ENCODE results near the gene TMPRSS2.

- TF ChIP-seq BACH2 (CRISPR knock-in tag; IDR thresholded peaks at IDR 0.05; ENCODE audit: borderline replicate concordance), result no peak
- no peak for TF ChIP-seq TOX (CRISPR knock-in tag; IDR thresholded peaks at IDR 0.05; ENCODE audit: borderline replicate concordance)
- TF ChIP-seq TCF4 (CRISPR knock-in tag; IDR thresholded peaks at IDR 0.05; ENCODE audit: borderline replicate concordance), result no peak
- no peak for TF ChIP-seq ARNTL (CRISPR knock-in tag; IDR thresholded peaks at IDR 0.05; ENCODE audit: borderline replicate concordance, low read depth)
- no peak for TF ChIP-seq RARB (CRISPR knock-in tag; IDR thresholded peaks at IDR 0.05)
- TF ChIP-seq ZNF565 (CRISPR knock-in tag; conservative IDR thresholded peaks at IDR 0.05; ENCODE audit: low read depth), result no peak
- TF ChIP-seq ZFP30 (CRISPR knock-in tag; IDR thresholded peaks at IDR 0.05), result no peak
- no peak for TF ChIP-seq PATZ1 (CRISPR knock-in tag; IDR thresholded peaks at IDR 0.05; ENCODE audit: borderline replicate concordance)
- TF ChIP-seq ZC3H10 (CRISPR knock-in tag; IDR thresholded peaks at IDR 0.05), result no peak
- TF ChIP-seq ZFP3 (CRISPR knock-in tag; IDR thresholded peaks at IDR 0.05), result no peak
- TF ChIP-seq SNAI2 (CRISPR knock-in tag; IDR thresholded peaks at IDR 0.05), result no peak
- no peak for TF ChIP-seq TSHZ2 (CRISPR knock-in tag; IDR thresholded peaks at IDR 0.05)
- TF ChIP-seq ZNF8 (CRISPR knock-in tag; IDR thresholded peaks at IDR 0.05), result no peak
- no peak for TF ChIP-seq ESRRG (CRISPR knock-in tag; IDR thresholded peaks at IDR 0.05)
Observed at GRCh38 chr21:41432562-41433460, 75.1 kb downstream of the TMPRSS2 start.

Measured in SK-N-SH treated with all-trans-retinoic acid at 6 μM for 48 hours (cell line).